WTC11 (cell line): Measurements from ENCODE around the gene ARHGAP26. TPM values are rescaled to one million over a fixed set of nuclear protein-coding genes. Genes with fewer than 3 reads are reported as not detected.

Experiments
- ATAC-seq: fragments of 200-7000 bp; cut with Tn5 transposase; 2 replicates; pipeline ENCODE4 v1.10.0; 2021; ENCODE audit warnings: mild to moderate bottlenecking, moderate library complexity
- CTCF ChIA-PET: fragments of 300-600 bp; sonication (Branson Sonifier 250); formaldehyde crosslinking; loops from one replicate; lab custom pipeline; 2021; ENCODE audit warnings: antibody characterized with exemption; lab: Charles Lee
- POLR2A ChIA-PET: fragments of 350-600 bp; sonication (Branson Sonifier 250); formaldehyde crosslinking; loops from one replicate; lab custom pipeline; 2021; ENCODE audit warnings: antibody characterized with exemption; lab: Charles Lee
- DNase-seq: peaks from one replicate; pipeline ENCODE4 v3.0.0; 2021; ENCODE audit warnings: low spot score
- H3K27ac Mint-ChIP-seq: 2 replicates; pipeline ENCODE4 v1.8.0; 2021; ENCODE audit warnings: mixed read lengths
- H3K27me3 Mint-ChIP-seq: 2 replicates; pipeline ENCODE4 v1.8.0; 2021; ENCODE audit warnings: low read depth, mild to moderate bottlenecking, moderate library complexity, mixed read lengths
- H3K36me3 Mint-ChIP-seq: 2 replicates; pipeline ENCODE4 v1.8.0; 2021; ENCODE audit warnings: mixed read lengths
- H3K4me1 Mint-ChIP-seq: 2 replicates; pipeline ENCODE4 v1.8.0; 2022; ENCODE audit warnings: mixed read lengths
- H3K4me3 Mint-ChIP-seq: 2 replicates; pipeline ENCODE4 v1.8.0; 2021; ENCODE audit warnings: mild to moderate bottlenecking, moderate library complexity, mixed read lengths
- H3K9me3 Mint-ChIP-seq: 2 replicates; pipeline ENCODE4 v1.8.0; 2021; ENCODE audit warnings: mixed read lengths
- AFF4 ChIP-seq: sonication (generic); formaldehyde crosslinking; IDR thresholded peaks from 2 replicates; pipeline ENCODE4 v1.8.1; 2023; ENCODE audit warnings: mild to moderate bottlenecking, missing genetic modification reagents, borderline replicate concordance
- CTCF ChIP-seq: fragments of 200-600 bp; IDR thresholded peaks from 2 replicates; pipeline ENCODE4 v1.8.0; 2022; ENCODE audit warnings: antibody characterized with exemption
- E2F1 ChIP-seq: sonication (generic); formaldehyde crosslinking; IDR thresholded peaks from 2 replicates; pipeline ENCODE4 v1.8.0; 2022; ENCODE audit warnings: mild to moderate bottlenecking, missing genetic modification reagents
- E2F5 ChIP-seq: sonication (generic); formaldehyde crosslinking; IDR thresholded peaks from 2 replicates; pipeline ENCODE4 v1.8.1; 2022; ENCODE audit warnings: mild to moderate bottlenecking, moderate library complexity, missing genetic modification reagents
- ERG ChIP-seq: fragments of 250-450 bp; sonication (Bioruptor Pico); IDR thresholded peaks from 2 replicates; pipeline ENCODE4 v1.8.0; 2021; ENCODE audit warnings: mild to moderate bottlenecking
- GABPB1 ChIP-seq: sonication (generic); formaldehyde crosslinking; IDR thresholded peaks from 2 replicates; pipeline ENCODE4 v1.8.1; 2023; ENCODE audit warnings: mild to moderate bottlenecking, missing genetic modification reagents
- GRHL2 ChIP-seq: fragments of 250-450 bp; sonication (Bioruptor Pico); IDR thresholded peaks from 2 replicates; pipeline ENCODE4 v1.8.0; 2022; ENCODE audit warnings: mild to moderate bottlenecking, moderate library complexity; ENCODE audit not compliant: insufficient replicate concordance, severe bottlenecking
- HMGA2 ChIP-seq: fragments of 250-450 bp; sonication (Bioruptor Pico); IDR thresholded peaks from 2 replicates; pipeline ENCODE4 v1.4.0; 2021; ENCODE audit warnings: mild to moderate bottlenecking, moderate library complexity
- MAX ChIP-seq: sonication (generic); formaldehyde crosslinking; IDR thresholded peaks from 2 replicates; pipeline ENCODE4 v1.8.0; 2022; ENCODE audit warnings: mild to moderate bottlenecking, missing genetic modification reagents
- NR3C1 ChIP-seq: sonication (generic); formaldehyde crosslinking; conservative IDR thresholded peaks from 2 replicates; pipeline ENCODE4 v1.8.1; 2023; ENCODE audit warnings: low read depth, mild to moderate bottlenecking, missing genetic modification reagents
- OVOL2 ChIP-seq: fragments of 250-450 bp; sonication (Bioruptor Pico); IDR thresholded peaks from 2 replicates; pipeline ENCODE4 v1.9.0; 2021; ENCODE audit warnings: mild to moderate bottlenecking, borderline replicate concordance
- TCF7 ChIP-seq: sonication (generic); formaldehyde crosslinking; IDR thresholded peaks from 2 replicates; pipeline ENCODE4 v1.8.0; 2022; ENCODE audit warnings: mild to moderate bottlenecking, low read depth, missing genetic modification reagents, moderate library complexity
- TP53 ChIP-seq: sonication (generic); formaldehyde crosslinking; IDR thresholded peaks from 2 replicates; pipeline ENCODE4 v1.8.1; 2023; ENCODE audit warnings: mild to moderate bottlenecking, missing genetic modification reagents
- ZNF121 ChIP-seq: sonication (generic); formaldehyde crosslinking; IDR thresholded peaks from 2 replicates; pipeline ENCODE4 v1.8.0; 2023; ENCODE audit warnings: missing genetic modification reagents
- ZNF281 ChIP-seq: sonication (generic); formaldehyde crosslinking; IDR thresholded peaks from 2 replicates; pipeline ENCODE4 v1.8.0; 2023; ENCODE audit warnings: mild to moderate bottlenecking, missing genetic modification reagents
- ZNF317 ChIP-seq: sonication (generic); formaldehyde crosslinking; IDR thresholded peaks from 2 replicates; pipeline ENCODE4 v1.8.1; 2023; ENCODE audit warnings: low read depth, mild to moderate bottlenecking, moderate library complexity, missing genetic modification reagents, borderline replicate concordance
- ZNF425 ChIP-seq: fragments of 250-450 bp; sonication (Bioruptor Pico); conservative IDR thresholded peaks from 2 replicates; pipeline ENCODE4 v1.9.0; 2021; ENCODE audit warnings: mild to moderate bottlenecking
- ZNF671 ChIP-seq: fragments of 250-450 bp; sonication (Bioruptor Pico); IDR thresholded peaks from 2 replicates; pipeline ENCODE4 v1.8.0; 2021; ENCODE audit warnings: mild to moderate bottlenecking
- total RNA-seq: library from RNA; stranded (reverse); gene quantifications from 3 replicates; pipeline ENCODE4 v1.2.3, GENCODE V29; 2021

ARHGAP26 gene
- total RNA-seq, 1 experiment from 2014 or later, result 22.3 TPM

- TF ChIP-seq ERG (CRISPR knock-in tag), result no peak
Measured at GRCh38 chr5:143155455-143155854, 385.3 kb downstream of the ARHGAP26 start (continued).

GRCh38 chr5:143156086-143156485 is 385.9 kb downstream of the ARHGAP26 start:
- H3K27me3 Mint-ChIP-seq, result no peaks in the 10 kb centered on the region
- no peak for TF ChIP-seq ZNF317 (CRISPR knock-in tag)
- TF ChIP-seq ZNF121 (CRISPR knock-in tag), result no peak
- TF ChIP-seq TCF7 (CRISPR knock-in tag), result no peak
- no peak for TF ChIP-seq ZNF281 (CRISPR knock-in tag)
- TF ChIP-seq E2F1, result no peak
- no peak for TF ChIP-seq E2F5 (CRISPR knock-in tag)
- TF ChIP-seq TP53 (CRISPR knock-in tag), result no peak
- no peak for TF ChIP-seq GRHL2 (CRISPR knock-in tag)
- no peak for TF ChIP-seq AFF4
- no peak for TF ChIP-seq HMGA2 (CRISPR knock-in tag)
- TF ChIP-seq ZNF671, result no peak
- no peak for DNase-seq
- POLR2A ChIA-PET, result no interaction called here
- H3K4me1 Mint-ChIP-seq, result peaks cover 7% of the 10 kb centered on the region
- H3K4me3 Mint-ChIP-seq, result no peak overlapping the region
- H3K36me3 Mint-ChIP-seq, result peaks cover 2% of the 10 kb centered on the region
- no peak for ATAC-seq
- H3K9me3 Mint-ChIP-seq, result peaks cover 2% of the 10 kb centered on the region; the same call in 1 of the 2 replicates
- H3K27ac Mint-ChIP-seq, result no peak overlapping the region
- CTCF ChIA-PET, result no interaction called here

- peaks cover 7% of the 10 kb centered on the region for H3K4me1 Mint-ChIP-seq
- no peak overlapping the region for H3K4me3 Mint-ChIP-seq
- POLR2A ChIA-PET, result no interaction called here
- DNase-seq (no peak), ATAC-seq (no peak)
- H3K36me3 Mint-ChIP-seq, result no peaks in the 10 kb centered on the region
- no peaks in the 10 kb centered on the region for H3K9me3 Mint-ChIP-seq
- CTCF ChIA-PET, result no interaction called here
- no peaks in the 10 kb centered on the region for H3K27me3 Mint-ChIP-seq
- no peak overlapping the region for H3K27ac Mint-ChIP-seq
- TF ChIP-seq OVOL2 (CRISPR knock-in tag), result no peak
- no peak for TF ChIP-seq ZNF425
- TF ChIP-seq HMGA2 (CRISPR knock-in tag), result no peak
- no peak for TF ChIP-seq CTCF
- TF ChIP-seq GABPB1 (CRISPR knock-in tag), result no peak
- TF ChIP-seq NR3C1 (CRISPR knock-in tag), result no peak
- TF ChIP-seq MAX (CRISPR knock-in tag), result no peak
Measured at GRCh38 chr5:143156572-143156971, 386.4 kb downstream of the ARHGAP26 start.
